ENCODE results near the gene SOWAHA.

Gene SOWAHA

GRCh38 chr5:132807163-132807838 lies 5.8 kb upstream of the SOWAHA start:
- no peak for DNase-seq (ENCODE audit: low read depth in 2 of 2)

GRCh38 chr5:132808448-132808847 lies 4.7 kb upstream of the SOWAHA start:
- no peak for DNase-seq (ENCODE audit: low read depth in 2 of 2)

- no peak for DNase-seq (ENCODE audit: low read depth in 2 of 2)
These were observed 4.2 kb upstream of the SOWAHA start for GRCh38 chr5:132808866-132809265.

- no peak for DNase-seq (ENCODE audit: low read depth in 2 of 2)
These were observed 2.5 kb upstream of the SOWAHA start for GRCh38 chr5:132810605-132811004.

GRCh38 chr5:132812123-132812765 lies 858 bp upstream of the SOWAHA start:
- no peak for DNase-seq (ENCODE audit: low read depth in 2 of 2)

- DNase-seq (ENCODE audit: low read depth in 2 of 2): peak in 1 of 2 donors; percentile 20
These were observed 749 bp downstream of the SOWAHA start for GRCh38 chr5:132813599-132814502.

GRCh38 chr5:132814503-132815294 lies 1.6 kb downstream of the SOWAHA start:
- no peak for DNase-seq (ENCODE audit: low read depth in 2 of 2)

GRCh38 chr5:132815454-132815853 lies 2.4 kb downstream of the SOWAHA start:
- no peak for DNase-seq (ENCODE audit: low read depth in 2 of 2)

- no peak for DNase-seq (ENCODE audit: low read depth in 2 of 2)
These were observed 3.0 kb downstream of the SOWAHA start for GRCh38 chr5:132816083-132816482.

GRCh38 chr5:132816554-132816953 lies 3.5 kb downstream of the SOWAHA start:
- DNase-seq (ENCODE audit: low read depth in 2 of 2): no peak

GRCh38 chr5:132817011-132817410 lies 3.9 kb downstream of the SOWAHA start:
- no peak for DNase-seq (ENCODE audit: low read depth in 2 of 2)

- DNase-seq (ENCODE audit: low read depth in 2 of 2): no peak
These were observed 6.4 kb downstream of the SOWAHA start for GRCh38 chr5:132819468-132819867.

GRCh38 chr5:132820162-132820754 lies 7.2 kb downstream of the SOWAHA start:
- peak; percentile 84 to 85 for DNase-seq (ENCODE audit: low read depth in 2 of 2)

GRCh38 chr5:132821350-132821749 lies 8.2 kb downstream of the SOWAHA start:
- no peak for DNase-seq (ENCODE audit: low read depth in 2 of 2)

GRCh38 chr5:132821791-132822190 lies 8.7 kb downstream of the SOWAHA start:
- no peak for DNase-seq (ENCODE audit: low read depth in 2 of 2)

GRCh38 chr5:132822650-132823480 lies 9.8 kb downstream of the SOWAHA start:
- no peak for DNase-seq (ENCODE audit: low read depth in 2 of 2)

GRCh38 chr5:132823481-132824050 lies 10.5 kb downstream of the SOWAHA start:
- DNase-seq (ENCODE audit: low read depth in 2 of 2): no peak

- DNase-seq (ENCODE audit: low read depth in 2 of 2): no peak
These were observed 11.3 kb downstream of the SOWAHA start for GRCh38 chr5:132824426-132824825.

- no peak for DNase-seq (ENCODE audit: low read depth in 2 of 2)
These were observed 12.1 kb downstream of the SOWAHA start for GRCh38 chr5:132825033-132825833.

Data from stimulated activated CD4-positive, alpha-beta T cell treated with anti-CD3 and anti-CD28 coated beads, Interleukin-1b, Interleukin-23, amount 100 ng/mL, for 4 hours (primary cell).